Peyer's patch (tissue), 4 donors: ENCODE measurements around the gene NSUN3. TPM values are rescaled to one million over a fixed set of nuclear protein-coding genes. Genes with fewer than 3 reads are reported as not detected.
"Not testable (repeated sequence)": the region's sequence is repeated elsewhere in the genome, so short reads cannot be mapped to it uniquely, and the experiment has no call there.

Source experiments
- DNase-seq, 3 donors: peaks; one replicate each; pipeline ENCODE4 v3.0.0-alpha.2; 2017 to 2019
- H3K27ac ChIP-seq, 4 donors: fragments of 200-600 bp; sonication (generic); one replicate each; pipeline ENCODE4 v1.5.1; 2016 to 2019
- H3K27me3 ChIP-seq, 2 donors: fragments of 200-600 bp; sonication (generic); one replicate each; pipeline ENCODE4 v1.5.1; 2019
- H3K36me3 ChIP-seq, 3 donors: fragments of 200-600 bp; sonication (generic); one replicate each; pipeline ENCODE4 v1.5.1; 2016 to 2019
- H3K4me1 ChIP-seq, 4 donors: fragments of 200-600 bp; sonication (generic); one replicate each; pipeline ENCODE4 v1.5.1; 2016 to 2019
- H3K4me3 ChIP-seq, 4 donors: fragments of 200-600 bp; sonication (generic); 1 replicate in 3 of 4; 2 replicates in 1 of 4; pipeline ENCODE4 v1.5.1; 2016 to 2019; ENCODE audit warnings: mild to moderate bottlenecking in 1 of 4
- H3K9me3 ChIP-seq, 4 donors: fragments of 200-600 bp; sonication (generic); one replicate each; pipeline ENCODE4 v1.5.1; 2016 to 2019; ENCODE audit warnings: mild to moderate bottlenecking in 1 of 4
- CTCF ChIP-seq, 6 experiments: fragments of 450-650 bp in 4 of 6; fragments of 200-600 bp in 2 of 6; sonication (generic) in 1 of 6; IDR thresholded peaks; one replicate each; pipeline ENCODE4 v1.5.1; 2017 to 2019; ENCODE audit warnings: antibody characterized with exemption in 6 of 6, mild to moderate bottlenecking in 3 of 6, moderate library complexity in 1 of 6
- POLR2A ChIP-seq, 2 donors: fragments of 450-650 bp; IDR thresholded peaks; one replicate each; pipeline ENCODE4 v1.5.1; 2017; ENCODE audit warnings: antibody characterized with exemption in 2 of 2, mild to moderate bottlenecking in 2 of 2, moderate library complexity in 2 of 2
- total RNA-seq, 4 donors: library from RNA; depleted of rRNA; stranded (reverse); fragments of >200 nt; gene quantifications; one replicate each; pipeline ENCODE4 v1.1.0, GENCODE V29; 2016

NSUN3 gene
- total RNA-seq, 4 donors from 2014 or later: 19.7 to 56.9 (median 22.9) TPM

DNA sequence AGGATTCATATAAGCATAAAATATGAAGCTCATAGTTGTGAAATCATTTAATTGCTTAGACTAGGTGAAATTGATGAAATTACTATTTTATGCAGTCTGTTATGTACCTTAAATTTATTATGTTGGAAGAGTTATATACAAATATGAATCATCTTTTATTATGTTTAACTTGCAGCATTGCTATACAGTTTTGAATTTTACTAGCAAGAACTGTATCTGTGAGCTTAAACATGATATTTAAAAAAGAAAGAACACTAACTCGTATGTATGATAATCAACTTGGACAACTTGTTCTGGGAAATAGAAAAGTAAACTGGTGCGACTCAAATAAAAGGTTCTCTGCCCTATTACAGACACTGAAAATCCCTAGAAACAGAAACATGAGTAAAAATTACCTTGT is 36.2 kb upstream of the NSUN3 start:
- Histone ChIP-seq H3K4me3 (peak overlapping the region in 2 of 4 donors; percentile 46 to 47), H3K4me1 (no peaks in the 10 kb centered on the region), H3K36me3 (no peaks in the 10 kb centered on the region), H3K9me3 (no peaks in the 10 kb centered on the region), H3K27me3 (no peaks in the 10 kb centered on the region), H3K27ac (peak overlapping the region in 3 of 4 donors; percentile 25 to 78 (median 65))
- TF ChIP-seq CTCF (IDR thresholded peaks at IDR 0.05): peak in 1 of 6 experiments; percentile 8
- TF ChIP-seq POLR2A (IDR thresholded peaks at IDR 0.05): no peak
- DNase-seq: no peak

GRCh38 chr3:94028093-94028837 is 34.6 kb upstream of the NSUN3 start, which contains the start of gene STX19:
TSS of gene STX19 (minus strand) at chr3:94028597. CDS start at chr3:94015269, 13,328 bp downstream.
- Histone ChIP-seq H3K36me3 (no peaks in the 10 kb centered on the region), H3K27me3 (no peaks in the 10 kb centered on the region), H3K9me3 (no peaks in the 10 kb centered on the region), H3K4me3 (peak within 1 kb of the TSS in 3 of 4 donors; percentile 13 to 47 (median 46)), H3K4me1 (no peaks in the 10 kb centered on the region), H3K27ac (peak within 1 kb of the TSS in 3 of 4 donors; percentile 46 to 78 (median 65))
- TF ChIP-seq CTCF (IDR thresholded peaks at IDR 0.05): no peak
- peak; percentile 42 to 76 for TF ChIP-seq POLR2A (IDR thresholded peaks at IDR 0.05)
- no peak for DNase-seq

- DNase-seq: no peak
These were observed 25.9 kb upstream of the NSUN3 start for GRCh38 chr3:94036909-94037507.

GRCh38 chr3:94043285-94043684 is 19.6 kb upstream of the NSUN3 start:
- Histone ChIP-seq H3K27me3 (no peaks in the 10 kb centered on the region), H3K36me3 (peaks cover 0 to 10% (median 0%) of the 10 kb centered on the region in 3 donors), H3K27ac (no peak overlapping the region), H3K4me1 (no peaks in the 10 kb centered on the region), H3K9me3 (no peaks in the 10 kb centered on the region), H3K4me3 (no peak overlapping the region)
- TF ChIP-seq CTCF (IDR thresholded peaks at IDR 0.05) (no peak), POLR2A (IDR thresholded peaks at IDR 0.05) (no peak)
- DNase-seq: no peak

More at GRCh38 chr3:94036909-94037507, 25.9 kb upstream of the NSUN3 start:
- no peaks in the 10 kb centered on the region for H3K4me1 ChIP-seq
- H3K9me3 ChIP-seq: no peaks in the 10 kb centered on the region
- no peak overlapping the region for H3K27ac ChIP-seq
- no peaks in the 10 kb centered on the region for H3K27me3 ChIP-seq
- TF ChIP-seq POLR2A (IDR thresholded peaks at IDR 0.05) (no peak), CTCF (IDR thresholded peaks at IDR 0.05) (peak in 4 of 6 experiments; percentile 39 to 60 (median 48))
- H3K36me3 ChIP-seq: no peaks in the 10 kb centered on the region
- no peak overlapping the region for H3K4me3 ChIP-seq

DNA sequence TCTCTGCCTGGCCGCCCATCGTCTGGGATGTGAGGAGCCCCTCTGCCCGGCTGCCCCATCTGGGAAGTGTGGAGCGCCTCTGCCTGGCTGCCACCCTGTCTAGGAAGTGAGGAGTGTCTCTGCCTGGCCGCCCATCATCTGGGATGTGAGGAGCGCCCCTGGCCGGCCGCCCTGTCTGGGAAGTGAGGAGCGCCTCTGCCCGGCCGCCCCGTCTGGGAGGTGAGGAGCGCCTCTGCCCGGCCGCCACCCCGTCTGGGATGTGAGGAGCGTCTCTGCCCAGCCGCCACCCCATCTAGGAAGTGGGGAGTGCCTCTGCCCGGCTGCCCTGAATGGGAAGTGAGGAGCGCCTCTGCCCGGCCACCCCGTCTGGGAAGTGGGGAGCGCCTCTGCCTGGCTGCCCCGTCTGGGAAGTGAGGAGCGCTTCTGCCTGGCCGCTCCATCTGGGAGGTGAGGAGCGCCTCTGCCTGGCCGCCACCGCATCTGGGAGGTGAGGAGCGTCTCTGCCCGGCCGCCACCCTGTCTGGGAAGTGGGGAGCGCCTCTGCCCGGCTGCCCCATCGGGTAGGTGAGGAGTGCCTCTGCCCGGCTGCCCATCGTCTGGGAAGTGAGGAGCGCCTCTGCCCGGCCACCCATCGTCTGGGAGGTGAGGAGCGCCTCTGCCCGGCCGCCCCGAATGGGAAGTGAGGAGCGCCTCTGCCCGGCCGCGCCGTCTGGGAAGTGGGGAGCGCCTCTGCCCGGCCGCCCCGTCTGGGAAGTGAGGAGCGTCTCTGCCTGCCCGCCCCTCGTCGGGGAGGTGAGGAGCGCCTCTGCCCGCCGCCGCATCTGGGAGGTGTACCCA is 18.5 kb upstream of the NSUN3 start:
- H3K36me3 ChIP-seq, H3K27me3 ChIP-seq, H3K27ac ChIP-seq, H3K4me1 ChIP-seq, H3K9me3 ChIP-seq, DNase-seq, H3K4me3 ChIP-seq: not testable (repeated sequence)
